ENCODE measurements around the gene PTPN14. TPM values are rescaled to one million over a fixed set of nuclear protein-coding genes. Genes with fewer than 3 reads are reported as not detected.

Gene PTPN14
- total RNA-seq, 2 donors from 2014 or later = 6.8 TPM

Other genes starting within 250 kb of the PTPN14 start
- gene CENPF, start 51.6 kb upstream of the PTPN14 start, total RNA-seq = 10 to 100 TPM in 1 of 2 donors, 1 to 10 TPM in 1; 4.3 to 17.7 TPM